Skeletal muscle tissue (tissue), 4 donors: ENCODE measurements around the gene ITPK1. TPM values are rescaled to one million over a fixed set of nuclear protein-coding genes. Genes with fewer than 3 reads are reported as not detected.
"Not testable (repeated sequence)": the region's sequence is repeated elsewhere in the genome, so short reads cannot be mapped to it uniquely, and the experiment has no call there.

Experiments
- H3K27ac ChIP-seq: one replicate; pipeline ENCODE4 v1.7.0; 2013; ENCODE audit warnings: mild to moderate bottlenecking, low read depth, low read length, inconsistent platforms
- H3K27me3 ChIP-seq, 3 donors: one replicate each; pipeline ENCODE4 v1.7.0; 2013; ENCODE audit warnings: low read length in 3 of 3; ENCODE audit not compliant: control insufficient read depth in 3 of 3, insufficient read depth in 3 of 3
- H3K36me3 ChIP-seq, 3 donors: one replicate each; pipeline ENCODE4 v1.7.0; 2013; ENCODE audit warnings: low read length in 3 of 3; ENCODE audit not compliant: control insufficient read depth in 3 of 3, insufficient read depth in 3 of 3
- H3K4me1 ChIP-seq, 3 donors: one replicate each; pipeline ENCODE4 v1.7.0; 2013; ENCODE audit warnings: low read length in 3 of 3, mild to moderate bottlenecking in 3 of 3; ENCODE audit not compliant: control insufficient read depth in 3 of 3, insufficient read depth in 3 of 3
- H3K4me3 ChIP-seq, 3 donors: one replicate each; pipeline ENCODE4 v1.7.0; 2013; ENCODE audit warnings: low read length in 3 of 3
- H3K9ac ChIP-seq, 3 donors: one replicate each; pipeline ENCODE4 v1.7.0; 2013; ENCODE audit warnings: low read length in 3 of 3, mild to moderate bottlenecking in 3 of 3, moderate library complexity in 2 of 3, low read depth in 1 of 3
- H3K9me3 ChIP-seq, 3 donors: one replicate each; pipeline ENCODE4 v1.7.0; 2013; ENCODE audit warnings: low read length in 3 of 3; ENCODE audit not compliant: control insufficient read depth in 3 of 3
- total RNA-seq: library from RNA; depleted of rRNA; stranded (reverse); fragments of >200 nt; gene quantifications from one replicate; pipeline ENCODE4 v1.2.3, GENCODE V29; 2014
- donor health status: Osteomylitis.

ITPK1 gene
- total RNA-seq, 1 donor from 2014 or later, result 4.7 TPM

DNA sequence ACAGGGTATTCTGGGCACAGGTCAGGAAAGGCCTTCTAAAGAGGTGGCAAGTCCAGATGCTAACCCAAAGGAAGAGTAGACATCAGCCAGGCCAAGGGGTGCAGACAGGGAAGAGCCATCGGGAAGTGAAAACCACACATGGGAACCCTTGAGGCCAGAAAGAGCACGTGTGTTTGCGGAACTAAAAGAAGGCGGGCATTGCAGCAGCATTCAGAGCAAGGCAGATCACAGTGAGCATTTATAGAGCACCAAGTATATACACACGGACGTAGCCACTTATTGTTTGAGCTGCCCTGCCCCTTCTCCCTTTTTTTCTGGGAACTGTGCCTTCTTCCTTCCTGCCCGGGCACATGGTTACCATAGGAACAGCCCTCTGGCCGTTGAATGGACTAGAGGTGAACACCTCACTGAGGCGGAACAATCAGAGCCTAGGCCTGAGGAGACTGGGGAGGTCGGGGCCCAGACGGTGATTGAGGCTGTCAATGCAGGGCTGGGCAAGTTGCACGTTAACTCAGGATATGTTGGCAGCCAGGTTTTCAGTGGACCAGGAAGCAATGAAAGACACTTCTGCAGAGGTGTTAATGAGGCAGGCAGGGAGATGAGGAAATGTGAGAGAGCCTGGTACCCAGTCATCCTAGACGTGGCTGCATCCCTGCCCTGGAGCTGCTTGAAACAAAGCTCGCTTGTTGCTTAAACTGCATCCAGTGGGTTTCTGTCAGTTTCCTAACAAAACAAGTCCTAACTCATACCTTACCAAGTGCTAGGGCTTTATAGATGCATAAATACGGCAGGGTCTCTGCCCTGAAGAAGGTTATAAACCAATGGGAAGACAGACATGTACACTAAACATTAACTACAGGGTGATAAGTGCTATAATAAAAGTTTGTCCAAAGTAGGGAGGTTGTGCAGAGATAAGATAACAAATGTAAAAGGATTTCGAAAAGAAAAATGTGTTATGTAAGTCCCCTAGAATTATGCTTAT, 34.8 kb upstream of the ITPK1 start:
- Histone ChIP-seq H3K9me3 (no peaks in the 10 kb centered on the region), H3K27me3 (peaks cover 0 to 6% (median 3%) of the 10 kb centered on the region in 3 donors), H3K4me1 (no peaks in the 10 kb centered on the region), H3K36me3 (no peaks in the 10 kb centered on the region), H3K4me3 (no peak overlapping the region), H3K9ac (no peak overlapping the region), H3K27ac (no peak overlapping the region)

GRCh38 chr14:93148979-93149378, 33.3 kb upstream of the ITPK1 start:
- Histone ChIP-seq H3K36me3 (no peaks in the 10 kb centered on the region), H3K27ac (no peak overlapping the region), H3K27me3 (peaks cover 0 to 6% (median 3%) of the 10 kb centered on the region in 3 donors), H3K4me1 (no peaks in the 10 kb centered on the region), H3K4me3 (no peak overlapping the region), H3K9ac (no peak overlapping the region), H3K9me3 (no peaks in the 10 kb centered on the region)

DNA sequence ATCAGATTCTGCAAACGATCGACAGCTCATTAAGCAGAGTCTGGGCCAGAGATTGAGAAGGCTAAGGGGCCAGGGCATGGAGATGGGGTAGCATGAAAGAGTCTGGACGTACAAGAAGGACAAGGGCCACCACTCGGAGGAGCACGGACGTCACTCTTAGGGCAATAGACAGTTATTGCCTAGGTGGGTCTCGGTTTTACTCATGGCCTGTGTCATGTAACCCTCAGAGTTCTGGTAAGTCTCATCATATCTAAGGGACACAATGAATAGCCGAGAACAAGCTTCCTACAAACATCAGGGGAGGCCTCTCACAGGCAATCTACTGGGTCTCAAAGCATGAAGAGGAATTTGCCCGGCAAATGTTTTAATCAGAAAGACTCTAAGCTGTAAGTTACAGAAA, 30.4 kb upstream of the ITPK1 start:
- Histone ChIP-seq H3K36me3 (no peaks in the 10 kb centered on the region), H3K27me3 (no peaks in the 10 kb centered on the region), H3K27ac (no peak overlapping the region), H3K4me1 (no peaks in the 10 kb centered on the region), H3K4me3 (no peak overlapping the region), H3K9me3 (no peaks in the 10 kb centered on the region), H3K9ac (no peak overlapping the region)

DNA sequence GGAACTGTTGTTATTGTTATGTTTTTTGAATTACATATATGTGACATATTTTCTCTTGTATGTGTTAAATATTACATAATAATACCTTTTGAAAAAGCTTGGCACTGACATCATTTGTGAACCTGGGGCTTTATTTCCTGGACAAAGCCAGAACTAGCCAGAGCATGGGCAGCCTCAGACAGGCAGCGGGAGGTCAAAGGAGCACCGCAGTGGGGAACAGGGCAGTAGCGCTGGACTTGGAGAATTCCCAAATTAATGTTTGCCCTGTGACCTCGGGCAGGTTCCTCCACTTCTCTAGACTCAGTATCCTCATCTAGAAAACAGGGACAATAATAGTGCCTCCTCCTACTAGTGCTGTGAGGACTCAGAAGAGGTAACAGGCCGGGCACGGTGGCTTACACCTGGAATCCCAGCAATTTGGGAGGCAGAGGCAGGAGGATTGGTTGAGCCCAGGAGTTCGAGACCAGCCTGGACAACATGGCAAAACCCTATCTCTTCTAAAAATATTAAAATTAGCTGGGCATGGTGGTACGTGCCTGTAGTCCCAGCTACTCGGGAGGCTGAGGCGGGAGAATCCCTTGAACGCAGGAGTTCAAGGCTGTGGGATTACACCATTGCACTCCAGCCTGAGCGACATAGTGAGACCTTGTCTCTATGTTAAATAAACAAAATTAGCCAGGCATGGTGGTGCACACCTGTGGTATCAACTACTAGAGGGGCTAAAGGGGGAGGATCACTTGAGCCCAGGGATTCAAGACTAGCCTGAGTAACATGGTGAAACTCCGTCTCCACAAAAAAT, 27.3 kb upstream of the ITPK1 start:
- no peak overlapping the region for H3K4me3 ChIP-seq
- H3K27me3 ChIP-seq, result peaks cover 0 to under 1% (median 0%) of the 10 kb centered on the region in 3 donors
- no peaks in the 10 kb centered on the region for H3K36me3 ChIP-seq
- no peaks in the 10 kb centered on the region for H3K9me3 ChIP-seq
- H3K4me1 ChIP-seq, result no peaks in the 10 kb centered on the region
- H3K9ac ChIP-seq, result no peak overlapping the region
- H3K27ac ChIP-seq, result no peak overlapping the region

GRCh38 chr14:93137864-93138263, 22.1 kb upstream of the ITPK1 start:
- Histone ChIP-seq H3K36me3 (no peaks in the 10 kb centered on the region), H3K4me1 (no peaks in the 10 kb centered on the region), H3K4me3 (no peak overlapping the region), H3K9me3 (no peaks in the 10 kb centered on the region), H3K27ac (no peak overlapping the region), H3K27me3 (peaks cover 0 to 2% (median 0%) of the 10 kb centered on the region in 3 donors), H3K9ac (no peak overlapping the region)

DNA sequence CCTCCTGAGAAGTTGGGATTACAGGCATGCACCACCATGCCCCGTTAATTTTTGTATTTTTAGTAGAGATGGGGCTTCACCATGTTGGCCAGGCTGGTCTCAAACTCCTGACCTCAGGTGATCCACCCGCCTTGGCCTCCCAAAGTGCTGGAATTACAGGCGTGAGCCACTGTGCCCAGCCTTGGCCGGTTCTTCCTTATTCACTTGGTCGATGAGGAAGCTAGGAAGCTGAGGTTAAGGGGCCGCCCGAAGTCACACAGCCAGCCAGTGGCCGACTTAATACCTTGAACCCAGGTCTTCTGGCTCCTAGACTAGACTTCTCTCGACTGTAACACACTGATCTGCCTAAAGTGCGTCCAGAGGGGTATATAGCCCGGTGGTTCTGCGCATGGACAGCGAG, 20.8 kb upstream of the ITPK1 start:
- H3K27ac ChIP-seq, H3K9me3 ChIP-seq, H3K4me3 ChIP-seq, H3K9ac ChIP-seq, H3K36me3 ChIP-seq, H3K4me1 ChIP-seq, H3K27me3 ChIP-seq: not testable (repeated sequence)

GRCh38 chr14:93136009-93136408, 20.3 kb upstream of the ITPK1 start:
- H3K27ac ChIP-seq, result no peak overlapping the region
- H3K36me3 ChIP-seq, result no peaks in the 10 kb centered on the region
- no peak overlapping the region for H3K9ac ChIP-seq
- no peaks in the 10 kb centered on the region for H3K4me1 ChIP-seq
- H3K9me3 ChIP-seq, result no peaks in the 10 kb centered on the region
- peaks cover 0 to 2% (median 0%) of the 10 kb centered on the region in 3 donors for H3K27me3 ChIP-seq
- no peak overlapping the region for H3K4me3 ChIP-seq

DNA sequence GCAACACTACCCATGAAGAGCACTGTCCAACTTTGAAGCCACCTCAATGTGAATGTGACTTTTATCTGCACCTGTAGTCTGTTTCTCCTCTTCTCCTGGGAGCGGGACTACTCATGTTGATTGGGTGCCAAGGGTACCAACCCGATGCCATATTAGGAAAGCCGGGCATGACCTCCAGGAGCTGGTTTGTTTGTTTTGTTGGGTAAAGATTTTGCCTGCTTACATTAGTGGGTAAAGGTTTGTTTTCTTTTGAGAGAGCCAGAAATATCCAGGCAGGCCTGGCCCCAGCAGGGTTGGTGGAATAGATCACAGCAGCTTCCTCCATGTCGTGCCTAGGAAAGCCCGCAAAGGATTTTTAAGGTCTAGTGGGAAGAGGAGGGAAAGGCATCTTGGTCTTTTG, 19.7 kb upstream of the ITPK1 start:
- H3K9me3 ChIP-seq, result no peaks in the 10 kb centered on the region
- H3K36me3 ChIP-seq, result no peaks in the 10 kb centered on the region
- no peaks in the 10 kb centered on the region for H3K4me1 ChIP-seq
- H3K4me3 ChIP-seq, result no peak overlapping the region
- H3K27ac ChIP-seq, result no peak overlapping the region
- H3K27me3 ChIP-seq, result peaks cover 0 to 2% (median 0%) of the 10 kb centered on the region in 3 donors
- H3K9ac ChIP-seq, result no peak overlapping the region

- no peaks in the 10 kb centered on the region for H3K9me3 ChIP-seq
- H3K27ac ChIP-seq, result no peak overlapping the region
- no peaks in the 10 kb centered on the region for H3K4me1 ChIP-seq
- no peak overlapping the region for H3K9ac ChIP-seq
- no peaks in the 10 kb centered on the region for H3K36me3 ChIP-seq
- no peak overlapping the region for H3K4me3 ChIP-seq
- H3K27me3 ChIP-seq, result peaks cover 0 to 2% (median 0%) of the 10 kb centered on the region in 3 donors
These were observed 17.7 kb upstream of the ITPK1 start for GRCh38 chr14:93133464-93133863.
